Mucosa of stomach (tissue), 1 donor: ENCODE measurements around the gene ADPRH.

Experiments used
- H3K27me3 ChIP-seq: one replicate; pipeline ENCODE4 v1.7.0; 2013; ENCODE audit warnings: mild to moderate bottlenecking, low read length; ENCODE audit not compliant: control insufficient read depth, insufficient read depth
- H3K36me3 ChIP-seq: one replicate; pipeline ENCODE4 v1.7.0; 2013; ENCODE audit warnings: low read length; ENCODE audit not compliant: control insufficient read depth, insufficient read depth
- H3K4me1 ChIP-seq: one replicate; pipeline ENCODE4 v1.7.0; 2013; ENCODE audit warnings: mild to moderate bottlenecking, low read length; ENCODE audit not compliant: control insufficient read depth, insufficient read depth
- H3K4me3 ChIP-seq: one replicate; pipeline ENCODE4 v1.7.0; 2013; ENCODE audit warnings: low read length
- H3K9ac ChIP-seq: one replicate; pipeline ENCODE4 v1.7.0; 2013; ENCODE audit warnings: mild to moderate bottlenecking, low read length, moderate library complexity
- H3K9me3 ChIP-seq: one replicate; pipeline ENCODE4 v1.7.0; 2013; ENCODE audit warnings: mild to moderate bottlenecking, low read length, moderate library complexity; ENCODE audit not compliant: control insufficient read depth
- donor health status: Pancreatic carcinoma.

ADPRH gene

GRCh38 chr3:119636249-119636648 is 57.0 kb downstream of the ADPRH start:
- no peaks in the 10 kb centered on the region for H3K36me3 ChIP-seq
- no peak overlapping the region for H3K4me3 ChIP-seq
- H3K9me3 ChIP-seq: no peaks in the 10 kb centered on the region
- peaks cover 11% of the 10 kb centered on the region for H3K4me1 ChIP-seq
- no peaks in the 10 kb centered on the region for H3K27me3 ChIP-seq
- H3K9ac ChIP-seq: no peak overlapping the region

- Histone ChIP-seq H3K4me3 (no peak overlapping the region), H3K9ac (no peak overlapping the region), H3K36me3 (no peaks in the 10 kb centered on the region), H3K9me3 (no peaks in the 10 kb centered on the region), H3K27me3 (no peaks in the 10 kb centered on the region), H3K4me1 (peaks cover 11% of the 10 kb centered on the region)
These were observed 57.8 kb downstream of the ADPRH start for GRCh38 chr3:119636891-119637611.

- Histone ChIP-seq H3K36me3 (no peaks in the 10 kb centered on the region), H3K4me3 (no peak overlapping the region), H3K9ac (no peak overlapping the region), H3K27me3 (no peaks in the 10 kb centered on the region), H3K9me3 (no peaks in the 10 kb centered on the region), H3K4me1 (peaks cover 11% of the 10 kb centered on the region)
These were observed 58.6 kb downstream of the ADPRH start for GRCh38 chr3:119637679-119638477.
